Forelimb muscle (tissue), 1 donor: ENCODE data around the gene IGFBP7. TPM values are rescaled to one million over a fixed set of nuclear protein-coding genes. Genes with fewer than 3 reads are reported as not detected.

Experiments
- DNase-seq: peaks from one replicate; pipeline ENCODE4 v3.0.0-alpha.2; 2013; ENCODE audit warnings: low read depth
- polyA plus RNA-seq: library from polyadenylated mRNA; unstranded; fragments of 120-200 nt; gene quantifications from one replicate; pipeline ENCODE4 v1.2.1, GENCODE V29; 2013; ENCODE audit not compliant: insufficient read length

Gene IGFBP7
- polyA plus RNA-seq, 1 donor = 102 TPM

- DNase-seq = peak; percentile 80
These were observed 66.6 kb downstream of the IGFBP7 start for GRCh38 chr4:57043347-57044251.

- DNase-seq = no peak
These were observed 67.4 kb downstream of the IGFBP7 start for GRCh38 chr4:57042711-57043169.

GRCh38 chr4:57041020-57041419, 69.2 kb downstream of the IGFBP7 start:
- DNase-seq = no peak

- no peak for DNase-seq
These were observed 69.7 kb downstream of the IGFBP7 start for GRCh38 chr4:57040510-57040909.

- DNase-seq = no peak
These were observed 70.8 kb downstream of the IGFBP7 start for GRCh38 chr4:57039345-57039744.

GRCh38 chr4:57037982-57038604, 72.1 kb downstream of the IGFBP7 start:
- DNase-seq = no peak

GRCh38 chr4:57034520-57034919, 75.7 kb downstream of the IGFBP7 start:
- no peak for DNase-seq

- no peak for DNase-seq
These were observed 87.1 kb downstream of the IGFBP7 start for GRCh38 chr4:57023104-57023503.

- no peak for DNase-seq
These were observed 89.6 kb downstream of the IGFBP7 start for GRCh38 chr4:57020467-57021101.

- DNase-seq = no peak
These were observed 91.2 kb downstream of the IGFBP7 start for GRCh38 chr4:57018980-57019379.

GRCh38 chr4:57013543-57014120, 96.6 kb downstream of the IGFBP7 start:
- DNase-seq = no peak

- no peak for DNase-seq
These were observed 110.4 kb downstream of the IGFBP7 start for GRCh38 chr4:56999751-57000150.

- DNase-seq = peak; percentile 44
These were observed 114.7 kb downstream of the IGFBP7 start for GRCh38 chr4:56995525-56995924.

- DNase-seq = no peak
These were observed 119.9 kb downstream of the IGFBP7 start for GRCh38 chr4:56990109-56990905.

- DNase-seq = no peak
These were observed 123.2 kb downstream of the IGFBP7 start for GRCh38 chr4:56986952-56987351.

GRCh38 chr4:56986192-56986591, 124.0 kb downstream of the IGFBP7 start:
- no peak for DNase-seq

- DNase-seq = no peak
These were observed 128.4 kb downstream of the IGFBP7 start for GRCh38 chr4:56981795-56982201.
